GM12873 (cell line): ENCODE results near the gene ZCCHC13.

Experiments used
- CTCF ChIP-seq: IDR thresholded peaks from 2 replicates; pipeline ENCODE4 v1.5.1; 2012; ENCODE audit warnings: low read depth, mild to moderate bottlenecking, moderate library complexity, low read length, control low read depth; ENCODE audit not compliant: insufficient read depth; ENCODE audit errors: missing control alignments

ZCCHC13 gene

DNA sequence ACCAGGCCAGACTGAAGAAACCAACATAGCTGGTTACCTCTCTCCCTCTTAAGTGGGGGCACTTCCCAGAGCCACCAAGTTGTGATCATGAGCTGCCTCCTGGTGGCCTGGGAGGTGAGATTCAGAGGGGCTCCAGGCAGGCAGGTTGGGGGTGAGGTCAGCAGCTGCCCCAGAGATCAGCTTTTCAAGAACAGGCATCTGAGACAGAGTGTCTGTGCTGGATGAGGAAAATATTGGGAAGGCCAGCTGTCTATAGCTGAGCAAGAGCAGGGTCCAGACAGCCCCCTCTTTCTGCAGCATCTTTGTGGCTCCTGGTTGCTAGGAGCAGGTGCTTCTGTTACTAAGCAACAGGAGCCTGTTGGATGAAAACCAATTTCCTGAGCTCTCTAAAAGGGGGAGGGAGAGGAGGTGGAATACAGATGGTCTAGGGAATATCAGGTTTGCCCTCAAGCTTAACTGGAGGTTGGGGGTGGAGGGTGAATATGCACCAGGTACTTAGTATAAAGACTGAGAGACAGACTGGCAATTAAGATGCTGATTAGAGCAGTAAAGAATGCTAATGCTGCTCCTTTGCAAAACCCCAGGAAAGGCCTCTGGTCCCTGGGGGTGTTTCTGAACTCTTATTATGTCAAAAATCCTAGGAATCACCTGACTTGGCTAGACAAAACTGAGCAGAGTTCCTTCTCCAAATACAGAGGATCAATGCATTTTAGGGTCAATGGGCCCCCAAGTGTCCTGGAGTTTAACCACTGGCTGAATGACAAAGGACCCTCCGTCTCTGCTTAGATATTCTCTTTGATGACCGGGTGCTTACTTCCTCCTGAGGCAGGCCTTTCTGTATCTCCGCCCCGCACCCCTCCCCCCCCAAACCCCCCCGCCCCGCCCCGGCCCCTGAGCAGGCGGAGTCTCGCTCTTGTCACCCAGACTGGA is 21.4 kb downstream of the ZCCHC13 start:
- TF ChIP-seq CTCF = no peak

DNA sequence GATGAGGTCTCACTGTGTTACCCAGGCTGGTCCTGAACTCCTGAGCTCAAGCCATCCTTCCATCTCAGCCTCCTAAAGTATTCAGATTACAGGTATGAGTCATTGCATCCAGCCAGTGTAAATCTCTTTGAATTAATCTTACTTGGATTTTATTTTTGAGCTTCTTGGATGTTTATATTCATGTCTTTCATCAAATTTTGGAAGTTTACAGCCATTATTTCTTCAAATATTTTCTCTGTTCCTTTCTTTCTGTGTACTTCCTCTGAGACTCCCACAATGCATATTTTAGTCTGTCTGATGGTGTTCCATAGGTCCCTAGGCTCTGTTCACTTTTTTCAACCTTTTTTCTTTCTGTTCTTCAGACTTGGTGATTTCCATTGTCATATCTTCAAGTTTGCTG is 34.9 kb downstream of the ZCCHC13 start:
- no peak for TF ChIP-seq CTCF

GRCh38 chrX:74340051-74340450 is 36.1 kb downstream of the ZCCHC13 start:
- no peak for TF ChIP-seq CTCF

- peak; percentile 79 for TF ChIP-seq CTCF
Measured at GRCh38 chrX:74343343-74344279, 39.6 kb downstream of the ZCCHC13 start.

GRCh38 chrX:74344280-74344622 is 40.3 kb downstream of the ZCCHC13 start:
- TF ChIP-seq CTCF = no peak

GRCh38 chrX:74346088-74346487 is 42.1 kb downstream of the ZCCHC13 start:
- no peak for TF ChIP-seq CTCF

DNA sequence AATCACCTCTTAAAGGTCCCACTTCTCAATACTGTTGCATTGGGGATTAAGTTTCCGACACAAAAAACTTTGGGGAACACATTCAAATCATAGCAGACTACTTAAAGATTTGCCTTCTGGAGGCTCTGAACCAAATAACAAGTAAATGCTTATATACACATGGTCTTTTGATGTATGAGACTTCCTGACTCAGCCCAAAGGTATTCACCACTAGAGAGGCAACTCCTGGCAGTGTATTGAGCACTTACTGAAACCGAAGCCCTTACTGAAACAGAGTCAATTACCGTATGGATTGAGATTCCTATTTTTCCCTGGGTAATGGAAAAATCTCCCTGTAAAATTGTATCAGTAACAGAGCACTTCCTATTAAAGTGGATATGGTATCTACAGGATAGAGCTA is 45.4 kb downstream of the ZCCHC13 start:
- TF ChIP-seq CTCF = no peak
